GM12864 (cell line): ENCODE results near the gene RBMS3.

Experiments
- DNase-seq: peaks from one replicate; pipeline ENCODE4 v3.0.0-alpha.2; 2011; ENCODE audit warnings: low read depth
- H3K4me3 ChIP-seq: 2 replicates; pipeline ENCODE4 v1.5.1; 2011; ENCODE audit warnings: mild to moderate bottlenecking, low read depth, low read length, control low read depth
- CTCF ChIP-seq: IDR thresholded peaks from 2 replicates; pipeline ENCODE4 v1.5.1; 2011; ENCODE audit warnings: low read depth, mild to moderate bottlenecking, moderate library complexity, low read length, control low read depth, inconsistent platforms; ENCODE audit errors: missing control alignments

The RBMS3 gene

GRCh38 chr3:29705906-29706844, 425.3 kb downstream of the RBMS3 start:
- no peak for DNase-seq
- H3K4me3 ChIP-seq: no peak overlapping the region
- TF ChIP-seq CTCF: no peak

- no peak for DNase-seq
- TF ChIP-seq CTCF: no peak
- H3K4me3 ChIP-seq: no peak overlapping the region
Observed at GRCh38 chr3:29708884-29709283, 428.0 kb downstream of the RBMS3 start.

- DNase-seq: no peak
- H3K4me3 ChIP-seq: no peak overlapping the region
- TF ChIP-seq CTCF: no peak
Observed at GRCh38 chr3:29711255-29711771, 430.4 kb downstream of the RBMS3 start.

- H3K4me3 ChIP-seq: no peak overlapping the region
- no peak for DNase-seq
- TF ChIP-seq CTCF: no peak
Observed at GRCh38 chr3:29716213-29716612, 435.3 kb downstream of the RBMS3 start.

- no peak overlapping the region for H3K4me3 ChIP-seq
- TF ChIP-seq CTCF: no peak
- DNase-seq: no peak
Observed at GRCh38 chr3:29718661-29719065, 437.8 kb downstream of the RBMS3 start.

- H3K4me3 ChIP-seq: no peak overlapping the region
- no peak for DNase-seq
Observed at GRCh38 chr3:29720665-29721064, 439.8 kb downstream of the RBMS3 start.

More at GRCh38 chr3:29720665-29721064, 439.8 kb downstream of the RBMS3 start:
- no peak for TF ChIP-seq CTCF
